KBM-7 (cell line): Measurements from ENCODE around the gene SAYSD1.

Experiments used
- DNase-seq: peaks from one replicate; pipeline ENCODE4 v3.0.0-alpha.2; 2015
- in situ Hi-C: fragments of 300-500 bp; cut with MboI; formaldehyde crosslinking; loops from 2 replicates; pipeline ENCODE4 v1.14.3; 2020; ENCODE audit warnings: low sequenced_read_pairs, low pct_unique_long_range_greater_than_20kb, mixed read lengths

The SAYSD1 gene

GRCh38 chr6:39113788-39114187 lies 1.2 kb downstream of the SAYSD1 start:
- peak; percentile 14 for DNase-seq

GRCh38 chr6:39111280-39111679 lies 3.7 kb downstream of the SAYSD1 start:
- DNase-seq: no peak
- in situ Hi-C loops: no loop called here

More at GRCh38 chr6:39113788-39114187, 1.2 kb downstream of the SAYSD1 start:
- in situ Hi-C loops: no loop called here

GRCh38 chr6:39108041-39108839 lies 6.7 kb downstream of the SAYSD1 start:
- DNase-seq: no peak
- in situ Hi-C loops: no loop called here

GRCh38 chr6:39107641-39108040 lies 7.3 kb downstream of the SAYSD1 start:
- in situ Hi-C loops: no loop called here
- no peak for DNase-seq

GRCh38 chr6:39107034-39107433 lies 8.0 kb downstream of the SAYSD1 start:
- DNase-seq: no peak
- in situ Hi-C loops: no loop called here

GRCh38 chr6:39104528-39104927 lies 10.5 kb downstream of the SAYSD1 start:
- in situ Hi-C loops: no loop called here
- DNase-seq: no peak

- in situ Hi-C loops: no loop called here
- no peak for DNase-seq
Observed at GRCh38 chr6:39102821-39103136, 12.2 kb downstream of the SAYSD1 start.

GRCh38 chr6:39102071-39102820 lies 12.7 kb downstream of the SAYSD1 start:
- DNase-seq: peak; percentile 74
- in situ Hi-C loops: no loop called here

- DNase-seq: peak; percentile 26
- in situ Hi-C loops: no loop called here
Observed at GRCh38 chr6:39100358-39100757, 14.6 kb downstream of the SAYSD1 start.

GRCh38 chr6:39095578-39095977 lies 19.4 kb downstream of the SAYSD1 start:
- DNase-seq: no peak
- in situ Hi-C loops: no loop called here

GRCh38 chr6:39093149-39093708 lies 21.8 kb downstream of the SAYSD1 start:
- DNase-seq: no peak
- in situ Hi-C loops: no loop called here

GRCh38 chr6:39092124-39092523 lies 22.9 kb downstream of the SAYSD1 start:
- DNase-seq: peak; percentile 22
- in situ Hi-C loops: no loop called here

- DNase-seq: no peak
Observed at GRCh38 chr6:39091220-39091619, 23.8 kb downstream of the SAYSD1 start.

GRCh38 chr6:39090036-39090435 lies 24.9 kb downstream of the SAYSD1 start:
- in situ Hi-C loops: no loop called here
- DNase-seq: peak; percentile 61

More at GRCh38 chr6:39091220-39091619, 23.8 kb downstream of the SAYSD1 start:
- in situ Hi-C loops: no loop called here

GRCh38 chr6:39088331-39088730 lies 26.7 kb downstream of the SAYSD1 start:
- DNase-seq: peak; percentile 35
- in situ Hi-C loops: no loop called here

GRCh38 chr6:39087197-39087596 lies 27.8 kb downstream of the SAYSD1 start:
- DNase-seq: no peak

GRCh38 chr6:39086711-39087110 lies 28.3 kb downstream of the SAYSD1 start:
- no peak for DNase-seq
- in situ Hi-C loops: no loop called here

More at GRCh38 chr6:39087197-39087596, 27.8 kb downstream of the SAYSD1 start:
- in situ Hi-C loops: no loop called here

- no peak for DNase-seq
- in situ Hi-C loops: no loop called here
Observed at GRCh38 chr6:39086294-39086693, 28.7 kb downstream of the SAYSD1 start.

- DNase-seq: no peak
Observed at GRCh38 chr6:39085129-39085797, 29.7 kb downstream of the SAYSD1 start.

GRCh38 chr6:39084506-39084905 lies 30.5 kb downstream of the SAYSD1 start:
- DNase-seq: no peak
- in situ Hi-C loops: no loop called here

More at GRCh38 chr6:39085129-39085797, 29.7 kb downstream of the SAYSD1 start:
- in situ Hi-C loops: no loop called here
